Cerebellar nuclear complex (tissue), 1 donor: ENCODE results near the gene PTPRE.
"Not testable (repeated sequence)": the region's sequence is repeated elsewhere in the genome, so short reads cannot be mapped to it uniquely, and the experiment has no call there.

Experiments
- DNase-seq, 2 experiments: peaks; one replicate each; lab custom pipeline; 2025; lab: John Stamatoyannopoulos, UW

Gene PTPRE

DNA sequence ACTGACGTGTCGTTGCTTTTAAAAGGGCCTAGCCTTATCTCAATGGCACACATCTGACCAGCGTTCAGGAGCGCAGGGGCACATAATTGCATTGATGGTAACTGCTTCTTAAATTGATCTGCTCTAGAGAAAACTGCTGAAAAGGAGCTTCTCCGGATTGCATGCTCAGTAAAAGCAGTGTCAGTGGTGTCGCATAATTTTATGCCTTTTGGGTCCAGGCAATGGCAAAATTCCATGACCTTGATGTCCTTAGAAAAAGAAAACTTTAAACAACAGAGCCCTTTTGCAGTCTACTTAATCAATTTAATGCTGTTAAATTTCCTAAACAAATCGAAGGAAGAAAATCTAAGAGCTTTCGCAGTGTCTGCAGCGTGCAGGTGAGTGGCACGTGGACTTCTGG, 75.7 kb downstream of the PTPRE start:
- no peak for DNase-seq

DNA sequence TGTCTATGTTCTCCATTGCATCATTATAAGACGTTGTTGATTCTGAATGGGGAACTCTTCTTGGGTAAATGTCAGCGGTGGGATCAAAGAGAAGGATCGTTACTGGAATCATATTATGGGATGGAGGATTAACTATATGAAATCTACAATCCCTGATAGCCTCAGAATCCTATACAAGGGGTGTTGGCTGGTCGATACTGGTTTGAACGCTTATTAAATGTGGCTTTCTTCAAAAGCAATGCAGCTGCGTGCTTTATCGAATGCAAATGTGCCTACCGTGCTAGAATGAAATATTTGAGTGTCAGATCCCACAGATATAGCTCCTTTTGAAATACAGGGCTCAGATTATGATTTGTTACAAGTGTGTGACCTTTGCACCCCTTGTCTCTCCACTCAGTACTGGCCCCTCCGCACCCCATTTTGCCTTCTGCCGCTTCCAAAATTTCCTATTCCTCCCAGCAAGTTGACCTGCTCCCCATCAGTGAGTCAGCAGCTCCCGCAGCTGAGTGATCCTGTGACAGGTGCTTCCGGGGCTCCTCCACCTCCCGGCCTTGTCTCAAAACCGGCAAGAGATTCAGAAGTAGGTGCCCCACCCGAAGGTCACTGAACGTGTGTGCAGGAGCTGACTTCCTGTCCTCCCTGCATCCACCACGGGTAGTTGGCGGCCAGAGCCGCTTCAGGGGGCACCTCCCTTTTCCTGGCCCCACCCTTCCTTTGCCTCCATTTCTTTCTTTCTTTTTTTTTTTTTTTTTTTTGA, 76.6 kb downstream of the PTPRE start:
- no peak for DNase-seq

DNA sequence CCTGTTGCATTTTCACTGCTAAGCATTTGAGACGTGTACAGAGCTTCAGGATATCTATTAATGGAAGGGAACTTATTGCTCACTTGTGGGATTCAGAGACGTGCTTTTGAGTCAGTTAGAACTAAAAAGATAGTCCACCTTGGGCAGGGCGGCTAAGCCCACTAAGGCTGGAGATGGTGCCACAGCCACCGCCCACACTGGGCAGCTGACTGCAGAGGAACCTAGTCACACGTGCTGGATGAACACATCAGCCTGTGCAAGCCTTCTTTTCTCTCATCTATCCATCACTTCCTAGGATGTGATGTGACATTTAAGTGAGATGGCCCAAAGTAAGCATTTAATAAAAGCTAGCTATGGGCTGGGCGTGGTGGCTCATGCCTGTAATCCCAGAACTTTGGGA, 78.0 kb downstream of the PTPRE start:
- DNase-seq, result no peak

DNA sequence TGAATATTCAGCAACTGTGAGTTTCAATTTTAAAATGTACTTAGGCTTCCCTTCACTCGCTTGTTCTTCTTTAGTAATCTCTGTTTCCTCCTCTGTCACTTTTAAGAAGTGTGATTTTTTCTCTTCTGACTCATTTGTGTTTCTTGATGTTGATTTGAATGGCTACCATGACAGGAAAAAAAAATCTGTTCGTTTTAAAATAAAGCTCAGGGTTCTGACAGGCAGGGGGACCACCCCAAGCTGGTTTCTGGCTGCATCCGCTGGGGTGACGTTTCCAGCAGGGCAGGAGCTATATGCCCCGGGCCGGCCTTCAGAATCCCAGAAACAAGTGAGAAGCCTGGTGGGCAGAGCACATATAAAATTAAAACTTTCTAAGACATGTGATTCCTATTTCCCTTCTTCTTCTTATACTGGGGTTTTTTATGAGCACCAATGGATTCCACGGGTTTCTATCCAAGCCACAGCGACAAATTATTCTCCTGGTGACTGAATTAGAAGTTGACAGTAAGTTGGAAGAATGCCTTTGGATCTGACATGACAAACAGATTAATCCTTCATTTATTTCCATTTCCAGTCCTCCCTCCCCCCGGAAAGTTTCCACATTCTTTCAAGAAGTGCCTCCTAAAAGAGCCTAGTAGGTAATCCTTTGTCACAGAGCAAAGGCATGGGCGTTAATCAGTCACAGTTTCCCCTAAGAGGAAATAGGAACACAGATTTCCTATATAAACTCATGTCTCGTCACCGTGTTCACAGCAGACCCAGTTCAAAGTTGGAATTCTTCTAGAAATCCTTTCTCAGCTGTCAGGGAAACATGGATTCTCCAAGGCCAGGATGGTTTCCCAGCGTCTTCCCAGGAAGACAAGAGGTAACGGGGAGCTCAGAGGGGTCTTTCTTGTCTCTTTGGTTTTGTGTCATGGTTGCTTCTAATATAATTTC, 79.9 kb downstream of the PTPRE start:
- no peak for DNase-seq

DNA sequence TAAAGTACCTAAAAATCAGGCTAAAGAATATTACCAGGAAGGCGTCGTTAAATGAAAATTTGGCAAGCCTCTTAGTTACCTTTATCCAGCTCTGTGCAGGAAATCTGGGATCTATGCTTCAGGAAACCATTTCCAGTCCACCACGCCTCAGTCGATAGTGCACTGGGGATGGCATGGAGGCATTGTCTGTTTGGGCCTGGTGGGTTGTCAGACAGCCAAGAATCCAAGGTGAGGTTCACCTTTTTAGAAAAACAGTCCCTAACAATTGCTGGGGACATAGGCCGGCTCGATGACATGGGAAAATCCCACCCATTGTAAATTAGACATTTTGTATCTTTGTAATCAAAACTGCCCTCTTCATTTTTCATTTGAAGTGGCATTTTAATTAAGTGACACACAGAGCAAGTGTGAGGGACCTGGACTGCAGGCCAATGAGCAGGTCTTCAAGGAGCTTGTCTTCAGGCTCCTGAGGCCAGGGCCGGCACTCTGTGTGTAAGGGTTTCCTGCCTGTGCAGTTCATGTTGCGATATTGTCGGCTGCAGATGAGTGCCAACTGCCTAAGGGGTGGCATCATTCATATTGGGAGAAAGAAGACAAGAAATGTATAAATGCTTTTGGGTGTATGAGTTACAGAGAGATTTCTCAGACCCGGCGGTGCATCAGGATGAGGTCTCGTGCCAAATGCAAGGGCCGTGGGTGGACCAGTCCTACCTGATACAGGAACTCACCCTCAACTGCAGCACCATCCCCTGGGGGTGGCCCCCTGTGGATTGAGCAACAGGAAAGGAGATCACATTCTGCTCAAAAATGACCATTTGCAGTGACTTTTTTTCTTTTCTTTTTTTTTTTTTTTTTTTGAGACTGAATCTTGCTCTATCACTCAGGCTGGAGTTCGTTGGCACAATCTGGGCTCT, 80.8 kb downstream of the PTPRE start:
- DNase-seq, result no peak

DNA sequence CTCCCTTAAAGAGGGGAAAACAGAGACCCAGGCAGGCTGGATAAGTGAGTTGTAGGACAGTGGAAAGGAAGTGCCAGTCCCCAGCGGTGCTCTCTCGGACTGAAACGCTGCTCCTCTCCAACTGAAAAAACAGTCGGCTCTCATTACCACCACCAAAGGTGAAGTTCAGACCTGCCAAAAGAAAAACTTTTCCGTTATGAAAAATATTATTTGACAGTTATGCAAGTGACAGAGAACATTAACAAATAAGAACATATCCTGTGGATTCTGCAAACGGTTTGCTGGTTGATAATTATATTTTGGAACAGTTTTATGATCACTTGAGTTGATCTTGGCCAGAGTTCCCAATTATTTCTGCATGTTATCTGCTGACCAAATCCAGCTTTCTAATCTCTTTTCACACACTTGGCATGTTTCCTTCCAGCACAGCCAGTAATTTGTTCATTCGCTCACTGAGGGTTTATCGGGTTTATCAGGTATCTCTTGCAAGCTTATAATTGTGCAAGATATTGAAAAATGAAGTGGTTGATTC, 82.6 kb downstream of the PTPRE start:
- DNase-seq, result no peak

DNA sequence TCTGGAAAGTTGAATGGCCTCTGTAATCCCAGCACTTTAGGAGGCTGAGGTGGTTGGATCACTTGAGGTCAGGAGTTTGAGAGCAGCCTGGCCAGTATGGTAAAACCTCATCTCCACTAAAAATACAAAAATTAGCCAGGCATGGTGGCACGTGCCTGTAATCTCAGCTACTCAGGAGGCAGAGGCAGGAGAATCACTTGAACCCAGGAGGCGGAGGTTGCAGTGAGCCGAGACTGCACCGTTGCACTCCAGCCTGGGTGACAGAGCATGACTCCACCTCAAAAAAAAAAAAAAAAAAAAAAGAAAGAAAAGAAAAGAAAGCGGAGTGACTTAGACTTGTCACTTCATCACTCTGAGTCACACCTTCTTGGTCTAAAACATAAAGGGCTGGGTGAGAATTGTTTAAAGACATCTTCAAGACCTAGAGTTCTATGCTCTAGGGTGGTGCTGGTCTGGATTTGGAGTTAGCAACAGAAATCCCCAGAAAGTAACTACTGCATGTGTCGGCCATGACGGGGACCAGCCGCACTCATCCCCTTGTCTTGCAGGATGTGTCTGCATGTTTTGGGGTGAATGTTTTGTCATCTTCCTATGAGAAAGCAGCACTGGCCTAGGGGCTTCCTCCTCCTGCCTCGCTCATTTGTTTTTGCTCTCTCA, 83.4 kb downstream of the PTPRE start:
- not testable (repeated sequence) for DNase-seq

DNA sequence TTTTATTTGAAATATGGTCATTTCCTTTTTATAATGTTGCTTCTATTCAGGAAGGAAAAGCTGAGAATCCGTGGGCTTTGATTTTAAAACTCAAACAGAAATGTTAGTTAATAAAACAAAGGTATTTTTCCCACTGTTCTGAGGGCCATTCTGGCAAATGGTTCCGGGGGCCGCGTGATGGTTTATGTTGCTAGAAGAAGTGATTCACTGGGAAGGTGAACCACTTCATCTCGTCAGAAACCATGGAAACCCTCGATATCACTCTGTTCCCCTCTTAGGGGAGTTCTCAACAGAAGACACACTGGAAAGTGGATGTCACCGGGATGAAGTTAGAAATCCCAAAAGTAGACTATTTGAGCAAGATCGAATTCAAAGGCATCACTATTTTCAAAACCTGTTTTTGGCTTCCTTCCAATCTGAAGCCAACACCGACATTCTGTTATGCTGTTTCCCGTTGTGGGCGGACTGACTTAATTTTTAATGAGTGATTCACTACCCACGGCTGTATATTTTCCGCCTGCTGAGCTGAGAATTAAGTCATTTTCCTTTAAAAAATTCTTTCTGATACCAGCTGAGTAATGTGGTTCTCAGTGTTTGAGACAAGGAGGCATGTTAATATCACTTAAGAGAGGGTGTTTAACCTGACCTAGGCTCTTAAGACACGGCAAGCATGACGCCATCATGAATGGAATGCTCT, 84.1 kb downstream of the PTPRE start:
- DNase-seq, result no peak

DNA sequence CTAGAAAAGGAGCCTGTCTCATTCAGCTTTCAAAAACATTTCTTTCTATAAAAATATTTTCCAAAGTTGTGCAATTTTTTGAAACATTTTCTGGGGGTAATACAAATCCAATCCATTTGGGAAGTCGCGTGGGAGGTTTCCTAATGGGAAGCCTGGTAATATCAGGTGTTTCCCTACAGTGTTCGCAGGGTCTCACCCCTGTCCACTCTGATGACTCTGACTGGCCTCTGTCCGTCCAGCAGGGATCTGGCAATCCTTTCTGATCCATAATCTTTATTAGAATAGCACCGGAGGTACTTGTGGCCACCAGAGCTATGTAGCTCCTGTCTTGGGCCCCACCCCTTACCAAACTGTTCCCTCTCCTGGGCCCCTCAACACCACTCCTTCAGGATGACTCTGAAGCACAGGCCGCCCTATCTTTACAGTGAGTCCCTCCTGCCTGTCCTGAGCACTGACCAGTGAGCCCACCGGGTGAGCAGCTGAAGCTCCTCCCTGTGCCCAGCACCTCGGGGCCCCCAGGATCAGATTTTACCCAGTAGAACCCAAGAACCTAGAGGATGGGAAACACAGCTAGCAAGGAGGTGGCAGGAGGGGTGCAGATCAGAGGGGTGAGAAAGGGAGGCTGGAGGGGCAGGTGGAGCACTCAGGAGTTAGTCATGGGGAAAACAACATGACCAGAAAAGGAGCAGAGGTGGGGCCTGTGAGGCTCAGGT, 84.8 kb downstream of the PTPRE start:
- DNase-seq, result no peak

DNA sequence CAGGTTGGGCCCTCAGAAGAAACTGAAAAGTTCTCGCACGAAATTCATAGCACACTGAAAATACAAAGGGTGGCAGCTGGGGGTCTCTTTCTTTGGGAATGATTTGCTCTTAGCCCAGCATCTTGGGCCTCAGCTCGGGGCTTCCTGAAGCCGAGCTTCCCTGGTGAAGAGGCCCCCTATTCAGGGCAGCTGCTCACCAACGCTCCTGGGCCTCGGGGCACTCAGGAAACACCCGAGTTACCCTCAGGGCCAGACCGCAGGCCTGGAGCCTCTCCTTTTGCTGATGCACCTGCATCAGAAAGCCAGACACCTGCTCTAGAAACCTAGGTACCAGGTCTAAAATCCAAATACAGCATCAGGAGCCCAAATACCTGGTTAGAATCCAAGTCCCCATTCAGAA, 85.5 kb downstream of the PTPRE start:
- no peak for DNase-seq

DNA sequence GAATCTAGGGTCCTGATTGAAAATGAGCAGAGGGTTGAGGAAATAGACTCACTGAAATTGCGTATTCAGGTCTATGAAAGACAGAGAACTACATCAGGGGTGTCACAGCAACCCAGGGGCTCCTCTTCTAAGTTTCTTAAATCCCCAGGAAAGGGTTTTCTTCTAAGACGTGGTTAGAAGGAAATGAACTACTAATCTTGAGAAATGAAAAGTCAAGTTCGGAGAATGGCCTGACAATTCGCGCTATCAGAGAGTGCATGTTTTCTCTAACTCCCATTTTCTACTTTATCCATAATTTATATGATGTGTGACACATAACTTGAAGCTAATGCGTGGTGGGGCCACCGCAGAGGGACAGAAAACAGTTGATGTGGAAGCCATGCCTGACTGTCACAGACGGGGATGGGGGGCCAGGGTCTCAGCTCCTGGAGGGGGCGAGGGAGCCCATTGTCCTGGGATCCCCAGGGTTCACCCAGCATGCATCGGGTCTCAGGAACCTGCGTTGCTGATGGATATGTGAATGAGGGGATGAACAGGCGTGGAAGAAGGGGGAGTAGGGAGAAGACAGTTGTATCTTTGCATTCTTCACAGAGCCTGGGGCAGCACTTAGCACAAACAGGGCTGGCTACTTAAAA, 86.3 kb downstream of the PTPRE start:
- no peak for DNase-seq

DNA sequence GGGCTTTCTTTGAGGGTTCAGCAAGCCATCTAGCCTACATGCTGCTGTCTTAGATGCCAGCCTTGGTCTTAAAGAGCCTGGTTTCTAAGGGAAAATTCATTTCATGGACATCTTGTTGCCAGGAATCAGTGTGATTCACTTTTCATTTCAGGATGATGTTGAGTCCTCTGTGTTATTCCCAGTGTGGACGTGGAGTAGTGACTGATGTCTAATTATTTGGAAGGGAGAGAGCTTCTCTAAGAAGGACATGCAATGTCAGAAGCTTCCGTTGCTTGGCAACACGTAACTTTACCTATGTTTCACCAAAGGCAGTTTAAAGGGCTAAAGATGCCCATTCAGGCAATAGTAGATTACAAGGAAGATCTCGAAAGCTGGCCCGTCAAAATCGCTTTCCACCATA, 89.0 kb downstream of the PTPRE start:
- DNase-seq, result no peak

DNA sequence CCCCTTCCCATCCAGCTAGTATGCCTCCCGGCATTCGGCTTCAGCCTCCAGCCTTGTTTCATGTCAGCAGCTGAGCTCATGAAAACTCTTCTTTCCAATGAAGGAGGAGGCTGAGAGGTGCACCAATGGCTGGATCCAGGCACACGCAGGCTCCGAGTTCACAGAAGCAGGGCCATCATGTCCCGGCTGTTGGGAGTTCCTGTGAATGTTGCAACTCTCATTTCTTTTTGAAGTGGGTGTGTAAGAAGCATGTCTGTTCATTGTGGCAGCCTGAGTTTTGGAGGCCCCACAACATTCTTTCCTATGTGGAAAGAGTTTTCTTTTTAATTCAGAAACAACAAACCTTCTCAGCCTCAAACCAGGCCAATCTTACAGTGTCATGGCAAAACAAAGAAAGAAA, 89.7 kb downstream of the PTPRE start:
- no peak for DNase-seq

DNA sequence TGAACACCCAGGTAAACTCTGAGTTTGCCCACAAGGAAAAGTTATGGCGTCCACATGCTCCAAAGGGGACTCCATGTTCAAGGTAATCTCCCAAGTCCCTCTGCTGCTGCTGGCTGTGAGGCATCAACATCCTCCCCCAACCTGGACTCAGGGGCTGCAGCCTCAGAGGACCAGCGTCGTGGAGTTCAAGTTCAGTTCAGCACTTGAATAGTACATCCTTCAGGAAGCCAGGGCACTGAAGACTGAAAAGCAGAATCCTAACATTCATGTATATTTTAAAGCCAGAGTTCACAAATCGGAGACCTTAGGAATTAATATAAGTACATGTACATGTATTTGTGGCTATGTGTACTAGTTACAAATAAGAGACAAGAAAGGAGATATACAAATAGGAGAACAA, 90.4 kb downstream of the PTPRE start:
- no peak for DNase-seq

DNA sequence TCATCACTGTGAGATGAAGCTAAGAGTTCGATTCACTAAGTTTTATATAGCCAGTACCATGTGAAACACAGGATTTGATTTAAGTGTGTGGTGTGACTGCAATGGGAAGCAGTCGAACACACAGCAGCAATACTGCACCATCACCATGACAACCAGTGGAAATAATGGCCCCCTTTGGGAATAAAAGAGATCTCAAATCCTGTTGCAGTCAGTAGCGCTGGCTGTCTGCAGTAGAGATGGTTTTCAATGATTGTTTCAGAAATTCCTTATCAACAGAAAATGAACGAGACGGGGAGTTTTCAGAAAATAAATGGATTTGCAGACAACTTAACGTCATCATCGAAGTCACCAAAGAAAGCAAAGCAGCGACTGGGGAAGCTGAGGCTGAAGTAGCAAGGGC, 91.0 kb downstream of the PTPRE start:
- DNase-seq, result no peak

DNA sequence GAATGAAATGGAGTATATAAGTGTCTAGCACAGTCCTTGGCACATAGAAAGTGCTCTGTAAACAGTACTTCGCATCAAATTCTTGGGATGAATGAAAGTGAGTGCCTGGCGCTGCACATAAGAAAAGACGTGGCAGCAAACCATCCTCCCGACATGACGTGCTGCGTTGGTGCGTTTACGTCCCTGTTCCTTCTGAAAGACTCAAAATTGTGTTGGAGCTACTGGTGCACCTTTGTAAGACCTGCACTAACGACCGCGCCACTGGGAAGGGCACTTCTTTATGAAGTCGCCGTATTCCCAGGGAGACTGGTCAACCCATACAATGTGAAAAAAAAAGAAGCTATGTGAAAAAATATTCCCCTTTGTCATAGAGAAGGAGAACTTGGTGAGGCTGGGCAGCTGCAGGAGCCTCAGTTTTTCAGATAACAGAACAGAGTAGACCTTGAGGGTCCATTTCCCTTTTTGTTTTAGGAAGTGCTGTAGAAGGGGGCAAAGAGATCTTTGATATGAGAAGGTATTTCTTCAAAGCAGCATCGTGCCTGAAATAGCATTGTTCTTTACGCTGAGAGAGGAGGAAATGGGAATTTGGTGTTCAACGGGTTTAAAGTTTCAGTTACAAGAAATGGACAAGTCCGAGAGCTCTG, 91.7 kb downstream of the PTPRE start:
- DNase-seq, result no peak

DNA sequence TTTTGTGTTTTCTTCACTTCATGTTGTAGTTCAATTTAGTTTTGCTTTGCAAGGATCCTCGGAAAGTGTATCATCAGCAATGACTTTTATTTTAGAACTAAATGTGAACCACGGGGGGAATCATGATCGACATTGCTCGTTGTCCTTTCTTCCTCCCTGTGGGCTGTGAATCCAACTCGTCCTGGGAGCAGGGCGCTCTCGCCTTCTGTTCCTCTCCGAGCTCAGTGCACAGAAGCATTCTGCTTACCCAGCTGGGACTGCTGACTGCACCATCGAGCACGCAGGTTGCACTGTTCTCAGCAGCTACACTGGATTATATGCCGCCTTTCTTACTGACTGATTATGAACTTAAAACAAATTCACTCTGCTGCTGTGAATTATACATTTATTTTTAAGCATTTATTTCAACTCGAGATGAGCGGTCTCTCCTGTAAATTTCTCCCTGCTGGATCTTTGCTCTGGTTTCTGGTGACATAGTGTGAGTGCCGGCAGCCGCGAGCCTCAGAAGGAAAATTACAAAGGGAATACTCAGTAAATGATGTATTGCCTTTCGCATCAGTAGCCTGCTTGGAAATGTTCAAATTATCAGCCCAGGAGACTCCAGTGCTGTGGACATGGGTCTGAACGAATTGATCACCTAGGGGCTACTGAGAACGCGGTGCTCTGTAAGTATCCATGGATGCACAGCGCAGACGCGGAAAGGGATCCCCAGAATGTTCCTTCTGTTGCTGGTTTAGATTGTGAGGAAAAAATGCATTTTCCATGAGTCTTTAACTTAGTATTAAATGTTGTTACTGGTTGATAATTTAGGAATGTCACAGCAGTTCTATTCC, 92.6 kb downstream of the PTPRE start:
- no peak for DNase-seq
